ENCODE data around the gene CAPN5. TPM values are rescaled to one million over a fixed set of nuclear protein-coding genes. Genes with fewer than 3 reads are reported as not detected.

Gene CAPN5
- total and polyA plus RNA-seq, 4 donors = 6.5 to 25.8 (median 18.2) TPM

DNA sequence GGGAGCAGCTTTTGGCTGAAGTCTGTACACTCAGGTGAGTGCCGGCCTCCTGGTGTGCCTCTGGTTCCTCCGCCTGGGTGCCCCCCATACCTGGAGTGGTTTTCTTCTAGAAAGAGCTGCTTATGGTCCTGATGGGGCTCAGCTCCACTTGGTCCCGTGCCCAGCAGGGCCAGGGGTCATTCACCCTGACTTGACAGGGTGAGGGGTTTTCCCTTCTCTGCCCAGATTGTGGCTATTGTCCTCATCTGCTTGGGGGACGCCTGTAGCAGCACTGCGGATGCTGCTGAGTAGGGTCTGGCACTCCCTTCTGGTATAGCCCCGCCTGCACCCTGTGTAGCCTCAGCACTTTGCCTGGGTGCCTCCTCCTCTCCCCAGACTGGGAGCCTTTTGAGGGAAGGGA is 44.1 kb downstream of the CAPN5 start:
- no peaks in the 10 kb centered on the region for H3K9me3 ChIP-seq (ENCODE audit: control insufficient read depth in 4 of 4, low read length in 3 of 4)
- peaks cover 0 to 31% (median 17%) of the 10 kb centered on the region in 4 donors for H3K4me1 ChIP-seq (ENCODE audit: control insufficient read depth in 4 of 4, insufficient read depth in 4 of 4, low read length in 3 of 4)
- peaks cover 0 to 17% (median 4%) of the 10 kb centered on the region in 4 donors for H3K36me3 ChIP-seq (ENCODE audit: control insufficient read depth in 4 of 4, insufficient read depth in 3 of 4, low read depth in 1 of 4, low read length in 3 of 4)
- no peak overlapping the region for H3K4me3 ChIP-seq (ENCODE audit: low read depth in 1 of 3, low read length in 3 of 3)
- no peak overlapping the region for H3K9ac ChIP-seq (ENCODE audit: low read depth in 1 of 2, low read length in 2 of 2)
- TF ChIP-seq EGR1 (IDR thresholded peaks at IDR 0.05; ENCODE audit: low read depth in 2 of 2) (no peak), RXRA (IDR thresholded peaks at IDR 0.05) (peak in 1 of 2 donors; percentile 59), TAF1 (conservative IDR thresholded peaks at IDR 0.05) (no peak), HNF4A (conservative IDR thresholded peaks at IDR 0.05) (no peak)
- TF ChIP-seq, protein P1, sequence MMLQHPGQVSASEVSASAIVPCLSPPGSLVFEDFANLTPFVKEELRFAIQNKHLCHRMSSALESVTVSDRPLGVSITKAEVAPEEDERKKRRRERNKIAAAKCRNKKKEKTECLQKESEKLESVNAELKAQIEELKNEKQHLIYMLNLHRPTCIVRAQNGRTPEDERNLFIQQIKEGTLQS (IDR thresholded peaks at IDR 0.05) = no peak
- H3K27ac ChIP-seq (ENCODE audit: low read depth in 1 of 2, low read length in 2 of 2) = no peak overlapping the region
- WGBS = 76% methylated on average over 6 of the region's 6 CpGs
- DNase-seq (ENCODE audit: low spot score) = no peak
- H3K27me3 ChIP-seq (ENCODE audit: control insufficient read depth in 4 of 4, insufficient read depth in 4 of 4, low read length in 3 of 4) = no peaks in the 10 kb centered on the region

DNA sequence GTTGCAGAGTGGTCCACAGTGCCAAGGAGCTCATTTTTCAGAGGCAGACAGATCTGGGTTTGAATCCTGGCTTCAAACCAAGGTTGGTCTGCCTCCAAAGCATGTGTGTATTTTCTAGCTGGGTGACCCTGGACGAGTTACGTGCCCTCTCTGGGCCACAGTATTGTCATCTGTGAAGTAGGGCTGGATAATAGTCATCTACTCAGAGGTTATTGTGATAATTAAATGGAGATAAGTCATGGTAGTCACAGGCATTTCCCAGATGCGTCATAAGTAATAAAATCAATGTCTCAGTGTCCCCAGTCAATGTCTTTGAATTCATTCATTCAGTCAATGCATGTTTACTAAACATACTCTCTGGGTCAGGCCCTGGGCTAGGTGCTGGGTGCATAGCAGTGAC is 44.5 kb downstream of the CAPN5 start:
- no peak overlapping the region for H3K4me3 ChIP-seq (ENCODE audit: low read depth in 1 of 3, low read length in 3 of 3)
- no peaks in the 10 kb centered on the region for H3K27me3 ChIP-seq (ENCODE audit: control insufficient read depth in 4 of 4, insufficient read depth in 4 of 4, low read length in 3 of 4)
- H3K36me3 ChIP-seq (ENCODE audit: control insufficient read depth in 4 of 4, insufficient read depth in 3 of 4, low read depth in 1 of 4, low read length in 3 of 4) = peaks cover 0 to 21% (median 8%) of the 10 kb centered on the region in 4 donors
- no peaks in the 10 kb centered on the region for H3K9me3 ChIP-seq (ENCODE audit: control insufficient read depth in 4 of 4, low read length in 3 of 4)
- TF ChIP-seq FOXA1 (IDR thresholded peaks at IDR 0.05) (no peak), HNF4G (IDR thresholded peaks at IDR 0.05) (no peak), YY1 (IDR thresholded peaks at IDR 0.05) (no peak), RAD21 (IDR thresholded peaks at IDR 0.05) (no peak)
- TF ChIP-seq, protein P2, sequence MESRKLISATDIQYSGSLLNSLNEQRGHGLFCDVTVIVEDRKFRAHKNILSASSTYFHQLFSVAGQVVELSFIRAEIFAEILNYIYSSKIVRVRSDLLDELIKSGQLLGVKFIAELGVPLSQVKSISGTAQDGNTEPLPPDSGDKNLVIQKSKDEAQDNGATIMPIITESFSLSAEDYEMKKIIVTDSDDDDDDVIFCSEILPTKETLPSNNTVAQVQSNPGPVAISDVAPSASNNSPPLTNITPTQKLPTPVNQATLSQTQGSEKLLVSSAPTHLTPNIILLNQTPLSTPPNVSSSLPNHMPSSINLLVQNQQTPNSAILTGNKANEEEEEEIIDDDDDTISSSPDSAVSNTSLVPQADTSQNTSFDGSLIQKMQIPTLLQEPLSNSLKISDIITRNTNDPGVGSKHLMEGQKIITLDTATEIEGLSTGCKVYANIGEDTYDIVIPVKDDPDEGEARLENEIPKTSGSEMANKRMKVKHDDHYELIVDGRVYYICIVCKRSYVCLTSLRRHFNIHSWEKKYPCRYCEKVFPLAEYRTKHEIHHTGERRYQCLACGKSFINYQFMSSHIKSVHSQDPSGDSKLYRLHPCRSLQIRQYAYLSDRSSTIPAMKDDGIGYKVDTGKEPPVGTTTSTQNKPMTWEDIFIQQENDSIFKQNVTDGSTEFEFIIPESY (IDR thresholded peaks at IDR 0.05) = no peak
- TF ChIP-seq, protein P3, sequence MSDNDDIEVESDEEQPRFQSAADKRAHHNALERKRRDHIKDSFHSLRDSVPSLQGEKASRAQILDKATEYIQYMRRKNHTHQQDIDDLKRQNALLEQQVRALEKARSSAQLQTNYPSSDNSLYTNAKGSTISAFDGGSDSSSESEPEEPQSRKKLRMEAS (IDR thresholded peaks at IDR 0.05) = no peak
- peaks cover 0 to 29% (median 17%) of the 10 kb centered on the region in 4 donors for H3K4me1 ChIP-seq (ENCODE audit: control insufficient read depth in 4 of 4, insufficient read depth in 4 of 4, low read length in 3 of 4)
- no peak for DNase-seq (ENCODE audit: low spot score)
- no peak overlapping the region for H3K9ac ChIP-seq (ENCODE audit: low read depth in 1 of 2, low read length in 2 of 2)
- H3K27ac ChIP-seq (ENCODE audit: low read depth in 1 of 2, low read length in 2 of 2) = no peak overlapping the region
- 67% methylated on average over 3 of the region's 3 CpGs for WGBS

DNA sequence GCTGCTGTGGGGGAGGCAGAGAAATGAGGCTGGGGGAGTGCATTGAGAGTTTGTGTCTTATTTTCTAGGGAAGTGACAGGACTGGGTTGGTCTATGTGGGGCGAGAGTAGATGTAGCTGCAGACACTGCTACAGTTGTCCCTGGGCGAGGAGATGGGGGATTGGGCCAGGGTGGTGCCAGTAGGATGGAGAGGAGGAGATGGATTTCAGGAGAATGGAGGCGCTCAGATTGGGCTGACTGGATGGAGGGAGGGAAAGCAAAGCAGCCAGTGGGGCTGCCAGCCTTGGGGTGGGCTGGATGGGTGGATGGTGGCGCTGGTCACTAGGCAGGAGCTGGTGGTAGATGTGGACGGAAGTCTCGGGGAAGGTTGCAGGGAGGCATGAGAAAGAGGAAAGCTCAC is 45.2 kb downstream of the CAPN5 start:
- no peak for DNase-seq (ENCODE audit: low spot score)
- no peak overlapping the region for H3K4me3 ChIP-seq (ENCODE audit: low read depth in 1 of 3, low read length in 3 of 3)
- H3K27ac ChIP-seq (ENCODE audit: low read depth in 1 of 2, low read length in 2 of 2) = no peak overlapping the region
- peaks cover 0 to 22% (median 13%) of the 10 kb centered on the region in 4 donors for H3K4me1 ChIP-seq (ENCODE audit: control insufficient read depth in 4 of 4, insufficient read depth in 4 of 4, low read length in 3 of 4)
- no peaks in the 10 kb centered on the region for H3K9me3 ChIP-seq (ENCODE audit: control insufficient read depth in 4 of 4, low read length in 3 of 4)
- H3K9ac ChIP-seq (ENCODE audit: low read depth in 1 of 2, low read length in 2 of 2) = no peak overlapping the region
- peaks cover 0 to 27% (median 8%) of the 10 kb centered on the region in 4 donors for H3K36me3 ChIP-seq (ENCODE audit: control insufficient read depth in 4 of 4, insufficient read depth in 3 of 4, low read depth in 1 of 4, low read length in 3 of 4)
- WGBS = 97% methylated on average over 6 of the region's 6 CpGs
- H3K27me3 ChIP-seq (ENCODE audit: control insufficient read depth in 4 of 4, insufficient read depth in 4 of 4, low read length in 3 of 4) = no peaks in the 10 kb centered on the region
- TF ChIP-seq HNF4G (IDR thresholded peaks at IDR 0.05) = no peak
- TF ChIP-seq, protein P1 (IDR thresholded peaks at IDR 0.05) = no peak
- TF ChIP-seq JUND (IDR thresholded peaks at IDR 0.05) = no peak
- no peak for TF ChIP-seq FOXA1 (IDR thresholded peaks at IDR 0.05)
- no peak for TF ChIP-seq FOXA2 (IDR thresholded peaks at IDR 0.05)
- TF ChIP-seq RAD21 (IDR thresholded peaks at IDR 0.05) = no peak
- no peak for TF ChIP-seq SP1 (IDR thresholded peaks at IDR 0.05)
- no peak for TF ChIP-seq HNF4A (conservative IDR thresholded peaks at IDR 0.05)
- TF ChIP-seq, protein P4, sequence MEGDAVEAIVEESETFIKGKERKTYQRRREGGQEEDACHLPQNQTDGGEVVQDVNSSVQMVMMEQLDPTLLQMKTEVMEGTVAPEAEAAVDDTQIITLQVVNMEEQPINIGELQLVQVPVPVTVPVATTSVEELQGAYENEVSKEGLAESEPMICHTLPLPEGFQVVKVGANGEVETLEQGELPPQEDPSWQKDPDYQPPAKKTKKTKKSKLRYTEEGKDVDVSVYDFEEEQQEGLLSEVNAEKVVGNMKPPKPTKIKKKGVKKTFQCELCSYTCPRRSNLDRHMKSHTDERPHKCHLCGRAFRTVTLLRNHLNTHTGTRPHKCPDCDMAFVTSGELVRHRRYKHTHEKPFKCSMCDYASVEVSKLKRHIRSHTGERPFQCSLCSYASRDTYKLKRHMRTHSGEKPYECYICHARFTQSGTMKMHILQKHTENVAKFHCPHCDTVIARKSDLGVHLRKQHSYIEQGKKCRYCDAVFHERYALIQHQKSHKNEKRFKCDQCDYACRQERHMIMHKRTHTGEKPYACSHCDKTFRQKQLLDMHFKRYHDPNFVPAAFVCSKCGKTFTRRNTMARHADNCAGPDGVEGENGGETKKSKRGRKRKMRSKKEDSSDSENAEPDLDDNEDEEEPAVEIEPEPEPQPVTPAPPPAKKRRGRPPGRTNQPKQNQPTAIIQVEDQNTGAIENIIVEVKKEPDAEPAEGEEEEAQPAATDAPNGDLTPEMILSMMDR (IDR thresholded peaks at IDR 0.05; ENCODE audit: low read depth, low read length, missing input control) = no peak
- TF ChIP-seq, protein P3 (IDR thresholded peaks at IDR 0.05) = no peak
- no peak for TF ChIP-seq NR2F2 (IDR thresholded peaks at IDR 0.05)
- TF ChIP-seq, protein P5, sequence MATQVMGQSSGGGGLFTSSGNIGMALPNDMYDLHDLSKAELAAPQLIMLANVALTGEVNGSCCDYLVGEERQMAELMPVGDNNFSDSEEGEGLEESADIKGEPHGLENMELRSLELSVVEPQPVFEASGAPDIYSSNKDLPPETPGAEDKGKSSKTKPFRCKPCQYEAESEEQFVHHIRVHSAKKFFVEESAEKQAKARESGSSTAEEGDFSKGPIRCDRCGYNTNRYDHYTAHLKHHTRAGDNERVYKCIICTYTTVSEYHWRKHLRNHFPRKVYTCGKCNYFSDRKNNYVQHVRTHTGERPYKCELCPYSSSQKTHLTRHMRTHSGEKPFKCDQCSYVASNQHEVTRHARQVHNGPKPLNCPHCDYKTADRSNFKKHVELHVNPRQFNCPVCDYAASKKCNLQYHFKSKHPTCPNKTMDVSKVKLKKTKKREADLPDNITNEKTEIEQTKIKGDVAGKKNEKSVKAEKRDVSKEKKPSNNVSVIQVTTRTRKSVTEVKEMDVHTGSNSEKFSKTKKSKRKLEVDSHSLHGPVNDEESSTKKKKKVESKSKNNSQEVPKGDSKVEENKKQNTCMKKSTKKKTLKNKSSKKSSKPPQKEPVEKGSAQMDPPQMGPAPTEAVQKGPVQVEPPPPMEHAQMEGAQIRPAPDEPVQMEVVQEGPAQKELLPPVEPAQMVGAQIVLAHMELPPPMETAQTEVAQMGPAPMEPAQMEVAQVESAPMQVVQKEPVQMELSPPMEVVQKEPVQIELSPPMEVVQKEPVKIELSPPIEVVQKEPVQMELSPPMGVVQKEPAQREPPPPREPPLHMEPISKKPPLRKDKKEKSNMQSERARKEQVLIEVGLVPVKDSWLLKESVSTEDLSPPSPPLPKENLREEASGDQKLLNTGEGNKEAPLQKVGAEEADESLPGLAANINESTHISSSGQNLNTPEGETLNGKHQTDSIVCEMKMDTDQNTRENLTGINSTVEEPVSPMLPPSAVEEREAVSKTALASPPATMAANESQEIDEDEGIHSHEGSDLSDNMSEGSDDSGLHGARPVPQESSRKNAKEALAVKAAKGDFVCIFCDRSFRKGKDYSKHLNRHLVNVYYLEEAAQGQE (IDR thresholded peaks at IDR 0.05) = no peak
- no peak for TF ChIP-seq GABPA (IDR thresholded peaks at IDR 0.05 in 1 of 2, conservative IDR thresholded peaks at IDR 0.05 in 1 of 2)
- no peak for TF ChIP-seq EGR1 (IDR thresholded peaks at IDR 0.05; ENCODE audit: low read depth in 2 of 2)

Measured in liver (tissue), 9 donors.